ENCODE measurements around the gene PML.
"Not testable (repeated sequence)": the region's sequence is repeated elsewhere in the genome, so short reads cannot be mapped to it uniquely, and the experiment has no call there.

PML gene

DNA sequence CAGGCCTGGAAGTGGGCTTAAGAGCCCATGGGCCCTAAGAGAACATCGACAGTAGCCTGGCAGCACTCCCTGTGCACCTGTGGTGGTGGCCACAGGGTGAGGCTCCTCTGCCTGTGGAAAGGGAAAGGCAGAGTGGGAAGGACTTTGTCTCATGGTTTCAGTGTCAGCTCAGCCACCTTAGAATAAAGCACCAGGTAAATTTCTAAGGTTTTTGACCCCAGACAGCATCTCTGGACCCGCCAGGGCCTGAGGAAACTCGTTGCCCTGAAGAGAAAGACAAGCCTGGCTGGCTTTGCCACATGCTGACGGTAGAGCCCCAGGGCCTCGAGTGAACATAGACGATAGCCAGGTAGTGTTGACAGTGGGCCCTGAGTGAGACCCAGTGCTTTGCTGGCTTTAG lies 65.7 kb downstream of the PML start:
- DNase-seq (ENCODE audit: low spot score), result no peak

DNA sequence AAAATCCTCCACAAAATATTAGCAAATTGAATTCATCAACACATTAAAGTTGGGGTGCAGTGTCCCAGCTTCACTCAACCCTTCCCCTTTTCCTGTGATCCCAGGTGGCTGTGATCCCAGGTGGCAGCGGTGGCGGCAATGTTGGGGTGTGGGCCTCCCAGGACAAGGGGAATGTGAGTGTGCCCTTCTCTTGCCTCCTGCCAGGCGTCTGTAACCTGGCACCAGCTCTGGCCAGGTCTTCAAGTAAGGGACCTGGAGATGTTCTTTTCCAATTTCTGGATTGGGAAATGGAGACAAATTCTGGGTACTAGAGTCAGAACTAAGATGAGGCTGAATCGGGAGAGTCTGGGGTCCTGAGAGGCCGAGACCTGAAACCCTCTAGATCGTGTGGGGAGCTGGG lies 67.7 kb downstream of the PML start:
- DNase-seq (ENCODE audit: low spot score), result no peak

DNA sequence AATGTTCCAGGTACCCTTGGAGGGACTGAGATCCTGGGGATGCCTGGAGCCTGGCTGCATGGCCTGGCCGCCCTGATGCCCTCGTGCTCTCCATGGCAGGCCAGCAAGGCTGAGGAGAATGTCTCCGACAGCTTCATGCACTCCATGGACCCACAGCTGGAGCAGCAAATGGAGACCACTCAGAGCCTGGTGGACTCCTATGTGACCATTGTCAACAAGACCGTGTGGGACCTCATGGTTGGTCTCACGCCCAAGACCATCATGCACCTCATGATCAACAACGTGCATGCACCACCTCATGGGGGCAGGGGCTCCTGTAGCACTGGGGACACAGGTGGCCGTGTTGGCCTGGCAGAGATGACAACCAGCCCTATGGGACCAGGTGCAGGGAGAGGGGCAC lies 68.2 kb downstream of the PML start:
- no peak for DNase-seq (ENCODE audit: low spot score)

DNA sequence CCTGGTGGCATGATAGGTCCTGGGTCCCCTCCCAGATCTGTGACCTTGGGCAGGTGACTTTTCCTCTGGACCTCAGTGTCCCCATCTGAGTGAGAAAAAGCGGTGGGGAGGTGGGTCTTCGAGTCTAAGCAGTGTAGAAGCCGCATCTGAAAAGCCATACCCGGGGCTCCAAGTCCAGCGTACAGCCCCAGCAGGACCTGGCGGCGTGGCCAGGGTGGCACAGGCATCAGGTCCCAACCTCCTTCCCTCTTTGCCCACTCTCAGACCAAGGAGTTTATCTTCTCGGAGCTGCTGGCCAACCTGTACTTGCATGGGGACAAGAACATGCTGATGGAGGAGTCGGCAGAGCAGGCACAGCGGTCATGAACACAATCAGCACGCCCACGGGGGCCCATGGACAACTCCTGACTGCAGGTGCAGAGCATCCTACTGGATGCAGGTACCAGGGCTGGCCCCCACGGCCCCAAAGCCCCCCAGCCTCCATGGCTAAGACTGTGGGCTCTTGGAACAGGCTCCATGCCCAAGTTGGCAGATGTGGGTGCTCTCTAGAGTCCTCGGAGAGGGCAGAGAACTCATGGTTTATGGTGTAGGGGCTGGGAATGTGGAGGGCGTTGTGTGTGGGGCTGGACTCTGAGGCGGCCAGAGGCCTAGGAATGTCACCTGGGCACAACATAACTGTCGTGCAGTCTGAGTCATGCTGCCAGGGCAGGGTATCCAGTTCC lies 69.1 kb downstream of the PML start:
- not testable (repeated sequence) for DNase-seq (ENCODE audit: low spot score)

DNA sequence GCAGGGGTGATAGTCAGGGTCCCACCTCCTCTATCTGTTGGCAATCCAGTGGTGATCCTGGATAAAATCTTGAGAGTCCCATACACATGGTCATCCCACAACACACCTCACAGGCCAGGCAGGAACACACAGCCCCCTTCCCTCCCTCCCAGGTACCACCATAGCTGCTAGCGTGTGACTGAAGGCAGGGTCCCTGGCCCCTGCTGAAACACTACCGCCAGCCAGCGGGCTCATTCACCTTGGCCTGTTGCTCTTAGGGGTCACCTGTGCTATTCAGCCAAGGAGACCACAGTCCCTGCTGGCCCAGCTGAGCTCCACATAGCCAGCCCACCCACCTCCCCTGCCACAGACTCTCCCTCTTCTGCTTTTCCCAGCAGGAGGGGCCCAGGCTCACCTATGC lies 69.7 kb downstream of the PML start:
- DNase-seq (ENCODE audit: low spot score), result not testable (repeated sequence)

DNA sequence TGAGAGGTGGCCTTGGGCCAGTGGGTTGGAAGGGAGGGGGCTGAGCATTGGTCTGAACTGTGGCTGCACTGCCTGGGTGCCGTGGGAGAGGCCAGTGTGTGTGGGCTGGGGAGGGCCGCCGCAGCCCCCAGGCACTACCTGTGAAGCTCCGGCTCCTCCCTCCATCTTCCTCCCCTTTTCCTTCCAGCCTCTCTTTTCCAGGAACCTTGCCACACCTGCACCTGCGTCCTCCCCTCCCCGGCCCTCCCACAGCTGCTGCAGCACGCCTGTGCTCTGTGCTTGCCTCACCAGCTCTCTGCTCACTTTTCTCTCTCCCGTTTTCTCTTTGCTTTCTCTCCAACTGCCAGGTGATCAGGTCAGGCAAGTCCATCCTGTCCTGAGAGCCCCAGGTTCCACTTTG lies 70.3 kb downstream of the PML start:
- not testable (repeated sequence) for DNase-seq (ENCODE audit: low spot score)

DNA sequence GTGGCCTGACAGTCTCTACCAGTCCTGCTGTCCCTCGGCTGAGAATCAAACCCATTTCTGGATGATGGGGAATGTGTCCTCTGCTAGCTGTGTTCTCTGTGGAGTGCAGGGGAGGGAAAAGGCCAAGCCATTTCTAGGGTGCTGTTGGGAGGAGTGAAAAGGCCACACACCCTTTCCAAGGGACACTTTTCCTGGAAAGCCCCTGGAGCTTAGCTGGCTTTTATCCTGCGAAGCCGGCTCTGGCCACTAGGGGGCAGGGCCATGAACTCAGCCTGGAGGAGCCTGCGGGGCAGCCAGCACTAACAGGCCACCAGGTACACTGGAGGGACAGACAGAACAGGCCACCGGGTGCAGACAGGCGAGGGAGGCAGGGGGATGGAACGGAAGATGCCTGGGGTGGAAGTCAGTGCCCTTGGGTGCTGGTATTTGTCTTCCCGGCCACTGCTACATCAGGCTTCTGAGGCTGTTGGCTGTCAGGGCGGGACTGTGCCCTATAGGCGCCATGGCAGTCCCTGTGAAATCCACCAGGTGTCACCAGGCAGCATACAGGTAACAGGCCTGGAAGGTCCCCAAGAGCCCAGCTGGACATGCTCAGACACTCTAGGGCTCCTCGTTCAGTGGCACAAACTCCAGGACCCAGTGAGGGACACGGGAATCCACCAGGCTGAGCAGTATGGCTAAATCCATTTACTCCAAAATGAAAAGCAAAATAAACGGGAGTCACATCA lies 71.3 kb downstream of the PML start:
- DNase-seq (ENCODE audit: low spot score), result peak; percentile 56

DNA sequence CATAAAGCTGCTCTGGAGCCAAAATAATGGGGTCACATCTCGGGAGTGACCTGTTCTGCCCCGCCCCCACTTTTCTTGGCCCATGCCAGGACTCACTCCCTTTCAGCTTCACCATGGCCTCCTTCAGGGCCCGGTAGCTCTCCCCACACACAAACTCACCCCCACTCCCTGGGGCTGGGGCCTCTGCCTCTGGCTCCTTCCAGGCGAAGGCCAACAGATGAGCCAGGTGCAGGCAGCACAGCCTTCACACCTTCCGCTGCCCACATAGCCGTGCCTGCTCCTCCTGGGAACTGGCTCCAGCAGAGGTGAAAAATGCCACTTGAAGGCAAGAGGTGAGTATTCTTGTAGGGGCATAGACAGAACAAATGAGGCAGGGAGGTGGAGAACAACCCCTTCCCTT lies 77.1 kb downstream of the PML start:
- not testable (repeated sequence) for DNase-seq (ENCODE audit: low spot score)

DNA sequence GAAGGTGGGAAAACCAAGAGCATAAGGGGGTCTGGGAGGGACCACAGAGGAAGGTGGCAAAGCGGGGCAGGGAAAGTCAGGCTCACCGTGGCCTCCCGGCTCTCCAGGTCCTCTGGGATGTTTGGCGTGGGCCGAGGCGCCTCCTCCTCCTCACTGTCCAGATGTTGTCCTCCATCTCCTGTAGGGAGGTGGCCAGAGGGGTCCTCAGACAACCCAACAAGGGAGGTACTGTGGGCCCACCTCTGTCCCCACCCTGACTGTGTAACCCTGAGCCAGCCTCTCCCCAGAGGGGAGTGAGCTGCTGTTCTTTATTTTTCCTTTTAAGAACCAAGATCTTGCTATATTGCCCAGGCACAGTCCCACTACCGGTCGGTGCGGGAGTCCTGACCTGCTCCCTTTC lies 77.6 kb downstream of the PML start:
- DNase-seq (ENCODE audit: low spot score), result not testable (repeated sequence)

DNA sequence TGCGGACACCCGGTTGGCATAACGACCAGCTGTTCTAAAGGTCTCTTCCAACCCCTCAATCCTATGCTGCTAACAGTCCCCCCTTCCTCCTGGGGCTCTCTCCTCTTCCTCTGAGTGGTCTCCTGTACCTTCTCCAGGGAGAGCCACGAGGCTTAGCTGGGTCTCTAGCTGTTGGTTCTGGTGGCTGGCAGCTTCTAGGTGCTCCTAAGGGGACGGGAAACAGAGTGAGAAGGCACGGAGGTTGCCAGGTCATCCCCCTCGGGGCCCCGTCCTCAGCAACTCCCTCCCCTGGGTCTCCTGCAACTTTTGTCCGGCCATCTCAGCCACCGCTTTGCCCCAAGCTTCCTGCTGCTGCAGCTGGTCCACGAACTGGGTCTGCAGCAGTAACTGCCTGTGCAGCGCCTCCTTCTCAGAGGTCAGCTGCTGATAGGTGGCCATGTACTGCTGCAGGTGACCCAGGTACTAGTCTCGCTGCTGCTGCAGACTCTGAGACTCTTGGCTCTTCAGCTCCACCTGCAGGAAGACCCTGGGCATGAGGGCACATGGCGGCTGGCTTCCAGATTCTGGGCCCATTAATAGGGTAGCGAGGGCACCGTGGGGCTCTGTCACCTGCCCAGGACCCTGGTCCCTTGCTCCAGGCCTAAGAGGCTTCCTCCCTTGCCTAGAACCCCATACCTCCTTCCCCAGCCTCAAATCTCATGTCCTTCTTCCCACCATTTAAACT lies 78.3 kb downstream of the PML start:
- DNase-seq (ENCODE audit: low spot score), result peak; percentile 27

DNA sequence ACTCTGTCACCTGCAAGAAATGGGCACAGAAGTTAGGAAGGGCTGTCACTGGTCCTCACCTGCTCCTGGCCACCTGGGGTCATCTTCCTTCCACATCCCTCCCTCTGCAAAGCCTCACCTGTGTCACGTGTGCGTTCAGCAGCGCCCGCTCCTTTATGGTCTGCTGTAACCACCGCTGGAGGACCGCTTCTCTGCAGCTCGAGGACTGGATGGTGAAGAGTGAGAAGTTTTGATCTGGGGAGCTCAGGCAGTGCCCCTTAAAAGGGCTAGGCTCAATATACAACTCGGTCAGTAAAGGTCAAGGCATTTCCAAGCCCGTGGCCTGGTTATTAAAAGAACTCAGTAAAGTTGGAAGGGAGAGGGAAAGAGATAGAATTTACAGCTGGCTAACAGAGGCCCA lies 81.3 kb downstream of the PML start:
- not testable (repeated sequence) for DNase-seq (ENCODE audit: low spot score)

DNA sequence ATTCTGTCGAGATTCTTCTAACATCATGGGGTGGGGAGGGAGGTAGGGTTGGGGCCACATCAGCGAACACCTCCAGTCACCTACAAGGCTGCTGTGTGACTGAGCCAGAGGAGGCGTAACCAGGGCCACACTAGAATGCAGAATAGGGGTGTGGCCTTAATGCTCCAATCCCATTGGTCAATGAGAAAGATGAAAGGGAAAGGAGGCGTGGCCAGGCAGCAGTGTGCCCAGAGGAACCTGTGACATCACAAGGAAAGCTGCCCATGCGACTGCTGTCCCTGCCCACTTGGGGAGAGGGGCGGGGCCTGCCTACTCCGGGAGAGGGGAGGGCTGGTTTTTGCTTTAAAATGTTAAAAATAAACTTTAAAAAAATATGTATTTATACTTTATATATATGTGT lies 87.9 kb downstream of the PML start, which contains the start of gene GOLGA6A:
Gene GOLGA6A (minus strand): TSS at position 101 of the 400 bp plus-strand sequence. CDS start 41 bp downstream, at position 60.
- not testable (repeated sequence) for DNase-seq (ENCODE audit: low spot score)

DNA sequence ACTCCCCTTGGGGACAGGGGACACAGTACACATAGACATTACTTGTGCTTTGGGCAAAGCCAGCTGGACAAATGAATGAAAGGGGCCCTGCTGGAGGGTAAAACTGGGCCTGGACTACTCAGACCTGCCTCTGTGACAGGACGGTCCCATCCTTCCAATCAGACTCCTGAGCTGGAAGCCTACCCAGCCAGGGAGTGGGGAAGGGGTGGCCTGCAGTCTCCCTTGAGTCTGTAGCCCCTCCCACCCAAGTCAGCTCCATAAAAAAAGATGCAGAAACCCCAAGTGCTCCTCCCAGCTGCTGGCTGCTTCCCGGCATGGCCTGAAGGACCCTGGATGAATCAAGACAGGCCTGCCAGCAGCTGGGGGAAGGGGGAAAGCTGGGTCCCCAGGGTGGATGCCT lies 100.1 kb downstream of the PML start:
- DNase-seq (ENCODE audit: low spot score), result not testable (repeated sequence)

DNA sequence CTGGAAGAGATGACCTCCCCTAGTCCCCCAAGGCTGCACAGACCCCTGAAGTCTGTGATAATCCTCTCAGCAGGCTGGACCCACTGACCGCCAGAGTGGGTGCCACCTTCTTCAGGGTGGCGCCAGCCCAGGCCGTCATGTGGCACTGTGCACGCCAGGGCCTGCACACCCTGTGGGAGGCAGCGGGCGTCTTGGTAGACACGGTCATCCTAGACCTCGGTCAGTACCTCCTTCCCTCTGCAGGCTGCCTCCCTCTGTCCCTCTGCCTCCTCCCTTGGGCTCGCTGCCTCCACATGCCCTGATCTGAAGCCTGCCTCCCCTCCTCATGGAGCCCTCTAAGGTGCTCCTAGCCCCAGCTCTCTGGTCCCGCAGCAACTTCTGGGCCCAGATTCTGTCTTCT lies 101.1 kb downstream of the PML start:
- not testable (repeated sequence) for DNase-seq (ENCODE audit: low spot score)

DNA sequence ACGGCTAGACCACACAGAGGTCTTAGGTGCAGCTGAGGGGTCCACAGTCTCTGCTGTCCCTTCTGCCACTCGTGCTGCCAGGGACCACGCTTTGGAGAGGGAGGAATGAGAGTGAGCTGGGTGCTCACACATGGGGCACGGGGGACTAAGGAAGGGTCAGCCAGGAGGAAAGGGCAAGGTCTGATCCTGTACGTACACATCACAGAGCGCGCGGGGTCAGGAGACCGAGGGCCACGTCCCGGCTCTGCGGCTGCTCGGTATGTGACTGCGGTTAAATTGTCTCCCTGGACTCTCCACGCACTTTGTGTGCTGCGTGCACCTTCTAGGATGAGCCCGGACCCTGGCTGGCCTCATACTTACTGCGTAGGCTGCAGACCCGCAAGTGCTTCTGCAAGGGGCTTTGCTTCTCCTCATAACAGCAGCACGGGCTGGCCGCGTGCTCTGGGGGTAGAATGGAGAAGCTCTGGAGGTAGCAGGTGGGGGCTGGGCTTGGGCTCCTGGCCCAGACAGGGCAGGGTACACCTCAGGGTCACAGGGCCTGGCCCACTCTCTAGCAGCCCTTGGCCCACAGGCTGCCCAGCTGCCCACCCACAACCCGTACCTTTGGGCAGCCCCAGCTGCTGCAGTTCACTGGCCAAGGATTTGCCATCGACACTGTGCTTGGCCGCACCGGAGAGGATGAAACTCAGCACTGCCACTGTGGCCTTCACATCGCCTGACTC lies 102.4 kb downstream of the PML start:
- DNase-seq (ENCODE audit: low spot score), result not testable (repeated sequence)

All from CD4-positive, alpha-beta T cell treated with Interleukin-2 at 100 ng/mL for 4 hours (primary cell).